Breast epithelium (tissue), 4 donors: ENCODE results near the gene FEV. TPM values are rescaled to one million over a fixed set of nuclear protein-coding genes. Genes with fewer than 3 reads are reported as not detected.

ENCODE experiments used
- DNase-seq, 2 donors: peaks; one replicate each; pipeline ENCODE4 v3.0.0-alpha.2; 2019; ENCODE audit warnings: low spot score in 2 of 2
- H3K27ac ChIP-seq, 2 donors: fragments of 200-600 bp; sonication (generic) in 1 of 2; one replicate each; pipeline ENCODE4 v1.5.1; 2016 to 2019; ENCODE audit warnings: mild to moderate bottlenecking in 1 of 2
- H3K27me3 ChIP-seq, 2 donors: fragments of 200-600 bp; sonication (generic) in 1 of 2; one replicate each; pipeline versions ENCODE4 v1.5.1 to v1.6.0; 2017 to 2019; ENCODE audit warnings: control low read depth in 1 of 2, mild to moderate bottlenecking in 1 of 2
- H3K36me3 ChIP-seq: fragments of 200-600 bp; one replicate; pipeline ENCODE4 v1.5.1; 2019
- H3K4me1 ChIP-seq, 2 donors: fragments of 200-600 bp; sonication (generic); one replicate each; pipeline ENCODE4 v1.5.1; 2016 to 2019; ENCODE audit warnings: control low read depth in 1 of 2
- H3K4me3 ChIP-seq, 3 donors: fragments of 200-600 bp; sonication (generic); 1 replicate in 2 of 3; 2 replicates in 1 of 3; pipeline ENCODE4 v1.5.1; 2016 to 2019; ENCODE audit warnings: mild to moderate bottlenecking in 3 of 3, moderate library complexity in 2 of 3
- H3K9me3 ChIP-seq, 2 donors: fragments of 200-600 bp; sonication (generic) in 1 of 2; one replicate each; pipeline ENCODE4 v1.5.1; 2016 to 2019; ENCODE audit warnings: control low read depth in 1 of 2
- POLR2A ChIP-seq: fragments of 450-650 bp; IDR thresholded peaks from one replicate; pipeline ENCODE4 v1.6.1; 2016; ENCODE audit warnings: antibody characterized with exemption, mild to moderate bottlenecking, moderate library complexity
- POLR2AphosphoS5 ChIP-seq, 3 donors: sonication (generic); formaldehyde crosslinking; IDR thresholded peaks; one replicate each; pipeline ENCODE4 v1.6.1; 2017; ENCODE audit warnings: antibody characterized with exemption in 3 of 3
- intact Hi-C: fragments of 100-400 bp; cut with DNase I; formaldehyde crosslinking; loops from one replicate; pipeline ENCODE4 v1.15.1; 2023; ENCODE audit warnings: low total_unique reads
- total RNA-seq, 3 donors: library from RNA; depleted of rRNA; stranded (reverse); fragments of >200 nt; gene quantifications; one replicate each; pipeline ENCODE4 v1.1.0, GENCODE V29; 2016
- TF ChIP-seq, protein P1 (sequence below), 3 donors: fragments of 450-650 bp; IDR thresholded peaks; one replicate each; pipeline ENCODE4 v1.5.1; 2016 to 2017; ENCODE audit warnings: antibody characterized with exemption in 3 of 3, mild to moderate bottlenecking in 3 of 3, moderate library complexity in 3 of 3

The FEV gene
- total RNA-seq, 3 donors from 2014 or later = not detected

DNA sequence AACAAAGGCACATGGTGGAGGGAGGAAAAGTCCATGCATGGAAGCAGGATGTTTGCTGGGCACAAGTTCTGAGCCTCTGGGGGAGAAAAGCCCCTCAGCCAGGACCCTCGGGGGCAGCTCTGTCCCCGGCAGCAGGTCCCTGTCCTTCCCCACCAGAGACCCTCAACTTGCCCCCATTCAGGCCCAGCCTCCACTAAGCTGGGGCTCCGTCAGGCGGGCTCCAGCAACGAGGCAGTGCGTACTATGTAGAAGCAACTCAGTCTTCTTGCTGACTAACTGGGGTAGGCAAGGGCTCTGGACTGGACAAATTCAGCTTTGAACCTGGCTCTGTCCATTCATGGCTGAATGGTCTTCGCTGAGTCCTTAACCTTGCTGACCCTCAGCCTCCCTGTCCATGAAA, 33.3 kb upstream of the FEV start:
- Histone ChIP-seq H3K4me3 (no peak overlapping the region), H3K9me3 (no peaks in the 10 kb centered on the region), H3K27me3 (peaks cover 0 to 8% of the 10 kb centered on the region in 2 donors), H3K4me1 (no peaks in the 10 kb centered on the region), H3K27ac (no peak overlapping the region), H3K36me3 (no peaks in the 10 kb centered on the region)
- TF ChIP-seq, protein P1, sequence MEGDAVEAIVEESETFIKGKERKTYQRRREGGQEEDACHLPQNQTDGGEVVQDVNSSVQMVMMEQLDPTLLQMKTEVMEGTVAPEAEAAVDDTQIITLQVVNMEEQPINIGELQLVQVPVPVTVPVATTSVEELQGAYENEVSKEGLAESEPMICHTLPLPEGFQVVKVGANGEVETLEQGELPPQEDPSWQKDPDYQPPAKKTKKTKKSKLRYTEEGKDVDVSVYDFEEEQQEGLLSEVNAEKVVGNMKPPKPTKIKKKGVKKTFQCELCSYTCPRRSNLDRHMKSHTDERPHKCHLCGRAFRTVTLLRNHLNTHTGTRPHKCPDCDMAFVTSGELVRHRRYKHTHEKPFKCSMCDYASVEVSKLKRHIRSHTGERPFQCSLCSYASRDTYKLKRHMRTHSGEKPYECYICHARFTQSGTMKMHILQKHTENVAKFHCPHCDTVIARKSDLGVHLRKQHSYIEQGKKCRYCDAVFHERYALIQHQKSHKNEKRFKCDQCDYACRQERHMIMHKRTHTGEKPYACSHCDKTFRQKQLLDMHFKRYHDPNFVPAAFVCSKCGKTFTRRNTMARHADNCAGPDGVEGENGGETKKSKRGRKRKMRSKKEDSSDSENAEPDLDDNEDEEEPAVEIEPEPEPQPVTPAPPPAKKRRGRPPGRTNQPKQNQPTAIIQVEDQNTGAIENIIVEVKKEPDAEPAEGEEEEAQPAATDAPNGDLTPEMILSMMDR (IDR thresholded peaks at IDR 0.05) = no peak
- no peak for TF ChIP-seq POLR2AphosphoS5 (IDR thresholded peaks at IDR 0.05)
- TF ChIP-seq POLR2A = no peak
- no peak for DNase-seq
- intact Hi-C loops = no loop called here

DNA sequence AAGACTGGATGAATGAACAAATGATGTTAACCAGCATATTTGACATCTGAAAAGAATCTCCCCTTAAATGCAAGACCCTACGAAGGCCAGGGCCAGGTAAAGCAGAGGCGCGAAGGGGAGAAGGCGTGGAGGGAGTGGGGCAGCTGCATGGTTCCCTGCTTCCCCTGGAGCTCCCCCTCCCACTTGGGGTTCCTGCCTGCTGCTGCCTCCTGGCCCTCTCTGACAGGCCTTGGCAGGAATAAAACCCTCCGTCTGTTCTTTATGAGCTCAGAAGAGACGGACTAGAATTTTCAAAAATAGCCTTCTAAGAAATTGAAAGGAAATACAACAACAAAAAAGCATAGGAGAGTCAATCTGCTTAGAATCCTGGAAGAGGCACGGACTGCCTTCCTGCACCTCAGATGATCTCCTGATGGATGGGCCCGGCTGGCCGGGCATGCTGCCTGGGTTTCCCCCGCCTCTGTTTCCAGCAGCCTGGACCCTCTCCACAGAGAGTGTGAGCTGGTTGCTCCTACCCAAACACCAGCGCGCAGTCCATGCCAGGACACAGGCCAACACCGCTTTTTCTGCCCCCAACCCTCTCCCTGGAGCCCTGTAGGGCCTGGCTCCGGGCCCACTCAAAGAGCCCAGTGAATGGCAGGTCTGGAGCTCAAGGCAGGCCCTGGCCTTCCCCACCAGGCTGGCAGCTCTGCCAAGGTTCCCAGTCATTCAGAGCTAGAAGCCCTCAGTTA, 32.4 kb upstream of the FEV start:
- Histone ChIP-seq H3K9me3 (no peaks in the 10 kb centered on the region), H3K27ac (no peak overlapping the region), H3K27me3 (peaks cover 0 to 11% of the 10 kb centered on the region in 2 donors), H3K36me3 (no peaks in the 10 kb centered on the region), H3K4me3 (no peak overlapping the region), H3K4me1 (no peaks in the 10 kb centered on the region)
- no peak for DNase-seq
- intact Hi-C loops = no loop called here
- TF ChIP-seq, protein P1 (IDR thresholded peaks at IDR 0.05) = no peak
- TF ChIP-seq POLR2AphosphoS5 (IDR thresholded peaks at IDR 0.05) (no peak), POLR2A (no peak)

DNA sequence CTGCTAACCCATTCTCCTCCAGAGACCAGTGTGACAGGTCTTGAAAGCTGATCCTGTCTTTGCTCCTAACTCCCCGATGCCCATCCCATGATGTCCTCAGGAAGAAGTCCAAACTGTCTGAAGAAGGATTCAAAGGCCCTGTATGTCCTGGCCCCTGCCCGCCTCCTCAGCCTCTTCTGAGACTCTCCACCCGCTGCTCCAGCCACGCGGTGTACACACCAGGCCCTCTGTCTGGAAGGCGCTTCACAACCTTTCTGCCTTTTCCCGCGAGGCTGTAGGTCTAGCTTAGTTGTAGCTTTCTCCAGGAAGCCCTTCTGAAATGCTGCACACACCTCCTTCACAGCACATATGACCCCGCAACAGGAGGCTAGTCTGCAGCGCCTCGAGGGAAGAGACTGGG, 31.7 kb upstream of the FEV start:
- no peak for DNase-seq
- intact Hi-C loops = no loop called here
- TF ChIP-seq POLR2A = no peak
- TF ChIP-seq, protein P1 (IDR thresholded peaks at IDR 0.05) = no peak
- no peak for TF ChIP-seq POLR2AphosphoS5 (IDR thresholded peaks at IDR 0.05)
- Histone ChIP-seq H3K27ac (no peak overlapping the region), H3K27me3 (peaks cover 0 to 11% of the 10 kb centered on the region in 2 donors), H3K9me3 (no peaks in the 10 kb centered on the region), H3K4me3 (no peak overlapping the region), H3K4me1 (no peaks in the 10 kb centered on the region), H3K36me3 (no peaks in the 10 kb centered on the region)

DNA sequence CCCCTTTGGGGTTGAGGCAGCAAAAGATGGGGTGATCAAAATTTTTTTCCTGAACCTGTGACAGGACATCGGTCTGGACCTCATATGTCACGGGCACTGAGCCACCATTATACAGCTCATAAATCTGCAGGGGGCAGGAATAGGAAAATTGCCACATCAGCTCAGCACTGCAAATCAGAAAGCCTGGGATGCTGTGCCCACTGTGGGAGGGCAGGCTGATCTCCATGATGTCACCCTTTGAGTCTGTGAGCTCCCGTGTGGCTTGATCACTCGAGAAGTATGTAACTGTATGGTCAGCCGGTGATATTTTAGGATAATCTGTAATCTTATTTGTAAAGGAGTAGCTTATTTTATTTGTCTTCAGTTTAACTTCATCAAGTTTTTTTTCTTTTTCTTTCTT, 25.9 kb upstream of the FEV start:
- intact Hi-C loops = no loop called here
- Histone ChIP-seq H3K4me1 (no peaks in the 10 kb centered on the region), H3K4me3 (no peak overlapping the region), H3K9me3 (no peaks in the 10 kb centered on the region), H3K36me3 (no peaks in the 10 kb centered on the region), H3K27me3 (peaks cover 0 to 12% of the 10 kb centered on the region in 2 donors), H3K27ac (no peak overlapping the region)
- DNase-seq = no peak
- TF ChIP-seq POLR2AphosphoS5 (IDR thresholded peaks at IDR 0.05) (no peak), POLR2A (no peak)
- TF ChIP-seq, protein P1 (IDR thresholded peaks at IDR 0.05) = no peak

DNA sequence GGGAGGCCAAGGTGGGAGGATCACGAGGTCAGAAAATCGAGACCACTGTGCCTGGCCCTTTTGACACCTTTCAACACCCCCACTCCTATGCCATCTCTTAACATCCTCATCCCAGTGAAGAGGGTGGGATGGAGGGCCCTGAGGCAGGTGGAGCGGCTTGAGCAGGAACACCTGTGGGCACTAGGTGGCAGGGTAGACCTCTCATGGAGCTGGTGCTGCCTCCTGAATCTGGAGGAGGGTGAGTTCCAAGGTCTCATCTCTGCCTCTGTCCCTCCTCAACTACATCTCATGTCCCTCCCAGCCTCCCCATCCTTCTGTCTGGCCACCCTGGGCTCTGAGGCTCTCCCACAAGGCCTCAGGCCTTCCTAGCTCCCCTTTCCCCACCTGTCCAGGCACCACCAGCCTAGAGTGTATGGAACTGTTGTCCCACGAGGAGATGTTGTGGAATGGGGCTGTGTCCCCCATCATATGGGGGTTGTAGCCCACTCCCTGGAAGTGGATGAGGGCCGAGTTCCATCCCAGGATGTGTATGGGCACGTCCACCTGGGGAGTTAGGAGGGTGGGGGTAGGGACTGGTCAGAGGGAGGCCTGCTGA, 25.3 kb upstream of the FEV start:
- no peak for DNase-seq

More for the DNA sequence above, 25.3 kb upstream of the FEV start:
- no peaks in the 10 kb centered on the region for H3K4me1 ChIP-seq
- intact Hi-C loops = no loop called here
- H3K27me3 ChIP-seq = peaks cover 0 to 16% of the 10 kb centered on the region in 2 donors
- H3K27ac ChIP-seq = no peak overlapping the region
- H3K9me3 ChIP-seq = no peaks in the 10 kb centered on the region
- H3K36me3 ChIP-seq = no peaks in the 10 kb centered on the region
- H3K4me3 ChIP-seq = no peak overlapping the region
- no peak for TF ChIP-seq POLR2A
- TF ChIP-seq, protein P1 (IDR thresholded peaks at IDR 0.05) = peak in 2 of 3 donors; percentile 22 to 26
